ENCODE measurements around the gene NBPF1. TPM values are rescaled to one million over a fixed set of nuclear protein-coding genes. Genes with fewer than 3 reads are reported as not detected.
"Not testable (repeated sequence)": the region's sequence is repeated elsewhere in the genome, so short reads cannot be mapped to it uniquely, and the experiment has no call there.

The NBPF1 gene
- 4.0 and 4.1 TPM in 2 replicates for total RNA-seq

DNA sequence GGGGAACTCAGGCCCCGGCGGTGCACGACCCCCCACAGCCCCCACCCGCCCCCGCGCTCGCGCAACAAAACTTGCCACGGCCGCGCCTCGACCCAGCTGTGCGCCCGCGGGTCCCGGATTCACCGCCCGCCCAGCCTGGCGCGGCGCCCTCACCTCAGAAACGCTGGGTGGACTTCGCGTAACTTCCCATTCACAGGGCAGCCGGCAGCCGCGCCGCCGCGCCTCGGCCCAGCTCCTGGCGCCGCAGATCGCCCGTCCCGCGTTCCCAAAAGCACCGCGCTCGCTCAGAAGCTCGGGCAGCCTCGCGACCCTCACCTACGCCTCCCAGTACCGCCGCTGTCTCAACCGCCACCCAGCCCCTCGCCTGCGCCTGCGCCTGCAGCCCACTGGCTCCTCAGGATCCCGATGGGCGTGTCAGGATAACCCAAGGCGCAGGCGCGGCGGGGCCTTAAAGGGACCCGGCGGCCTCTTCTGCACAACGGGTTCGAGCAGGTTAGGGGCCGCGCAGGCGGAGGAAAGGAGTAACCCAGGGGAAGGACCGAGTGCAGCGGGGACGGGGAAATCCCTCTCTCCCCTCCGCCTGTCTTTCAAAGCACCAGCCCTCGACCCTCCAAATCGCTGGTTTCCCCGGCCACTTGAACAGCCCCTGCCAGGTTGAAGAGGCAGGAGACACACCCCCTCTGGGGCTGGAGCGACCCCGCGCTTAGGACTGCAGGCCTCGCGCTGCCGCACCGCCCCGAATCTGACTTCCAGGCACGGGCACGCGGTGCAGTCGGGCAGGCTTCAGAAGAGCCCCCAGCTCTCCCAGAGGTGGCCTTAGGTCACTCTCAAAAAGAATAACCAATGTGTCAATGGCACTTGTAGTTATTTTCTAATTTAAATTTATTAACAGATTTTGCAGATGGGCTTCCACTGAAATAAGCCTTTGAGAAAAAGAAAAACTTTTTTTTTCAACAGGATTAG, at the start of gene NBPF1:
NBPF1 (minus strand) TSS at position 380 of the 963 bp plus-strand sequence.
- intact Hi-C loops (cut with micrococcal nuclease) = loop anchor here (2.0 kb wide), 1 partner anchor 31 kb away; no protein-coding TSS in a partner anchor

DNA sequence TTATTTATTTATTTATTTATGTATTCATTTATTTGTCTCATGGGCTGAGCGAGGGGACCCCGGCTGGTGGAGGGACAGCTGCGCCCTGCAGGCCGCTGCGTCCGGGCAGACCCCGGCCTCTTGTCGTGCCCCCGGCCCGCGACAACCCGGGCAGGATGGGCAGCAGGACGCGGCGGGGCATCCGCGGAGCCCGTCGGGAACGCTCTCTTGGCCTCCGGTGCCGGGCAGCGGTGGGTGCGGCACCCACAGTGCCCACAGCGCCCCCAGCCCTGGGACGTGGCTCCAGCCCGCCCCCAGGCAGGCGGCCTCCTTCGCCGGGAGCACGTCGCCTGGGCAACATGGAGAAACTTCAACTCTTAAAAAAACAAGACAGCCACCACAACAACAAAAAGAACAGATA, 44.9 kb upstream of the NBPF1 start:
- intact Hi-C loops (cut with micrococcal nuclease) = not testable (repeated sequence)

DNA sequence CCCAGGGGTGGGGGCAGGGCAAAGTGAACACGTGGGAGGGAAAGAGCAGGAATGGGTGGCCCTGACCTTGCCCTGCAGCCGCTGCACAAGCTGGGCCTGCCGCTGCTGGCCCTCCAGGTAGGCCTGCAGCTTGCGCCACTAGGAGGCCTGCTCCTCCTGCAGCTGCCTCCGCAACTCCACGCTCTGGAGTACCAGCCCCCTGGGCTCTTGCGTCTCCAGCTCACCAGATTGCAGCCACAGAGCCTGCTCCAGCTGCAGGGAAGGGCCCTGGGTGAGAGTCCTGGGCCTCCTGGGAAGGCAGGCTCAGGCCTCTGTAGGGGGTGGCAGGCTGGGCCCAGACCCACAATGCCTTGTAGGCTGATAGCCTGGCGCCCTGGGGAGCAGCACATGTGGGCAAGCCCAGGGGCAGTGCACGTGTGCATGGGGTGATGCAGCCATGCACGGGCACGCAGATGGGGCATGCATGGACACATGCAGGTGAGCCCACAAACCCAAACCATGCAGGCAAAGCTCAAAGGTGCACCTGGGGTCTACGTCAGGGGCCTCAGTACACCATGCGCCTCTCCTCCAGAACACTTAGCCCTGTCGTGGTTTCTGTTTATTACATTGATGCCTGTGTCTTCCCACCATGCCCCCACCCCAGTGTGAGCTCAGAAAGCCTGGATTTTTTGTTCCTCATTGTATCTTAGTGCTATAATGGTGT, 43.8 kb upstream of the NBPF1 start:
- intact Hi-C loops (cut with micrococcal nuclease) = not testable (repeated sequence)

GRCh38 chr1:16656574-16656973, 43.2 kb upstream of the NBPF1 start:
- intact Hi-C loops (cut with micrococcal nuclease) = not testable (repeated sequence)

DNA sequence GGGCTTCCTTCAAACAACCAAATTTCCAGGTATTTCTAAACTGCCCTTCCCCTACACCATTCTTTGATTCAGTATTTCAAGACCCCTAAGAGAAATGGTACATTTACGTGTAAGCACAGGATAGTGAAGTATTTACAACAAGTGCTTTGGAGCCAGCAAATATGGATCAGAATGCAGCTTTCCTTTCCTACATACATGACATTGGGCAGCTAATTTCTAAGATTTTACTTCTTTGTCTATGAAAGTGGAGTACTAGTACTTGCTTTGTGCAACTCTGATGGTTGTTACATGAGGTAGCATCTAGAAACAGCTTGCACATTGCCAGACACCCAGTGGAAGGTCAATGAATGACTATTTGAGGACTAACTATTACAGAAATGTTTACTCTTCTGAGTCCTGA, 38.2 kb upstream of the NBPF1 start:
- intact Hi-C loops (cut with micrococcal nuclease) = not testable (repeated sequence)

GRCh38 chr1:16649960-16650359, 36.6 kb upstream of the NBPF1 start:
- intact Hi-C loops (cut with micrococcal nuclease) = not testable (repeated sequence)

DNA sequence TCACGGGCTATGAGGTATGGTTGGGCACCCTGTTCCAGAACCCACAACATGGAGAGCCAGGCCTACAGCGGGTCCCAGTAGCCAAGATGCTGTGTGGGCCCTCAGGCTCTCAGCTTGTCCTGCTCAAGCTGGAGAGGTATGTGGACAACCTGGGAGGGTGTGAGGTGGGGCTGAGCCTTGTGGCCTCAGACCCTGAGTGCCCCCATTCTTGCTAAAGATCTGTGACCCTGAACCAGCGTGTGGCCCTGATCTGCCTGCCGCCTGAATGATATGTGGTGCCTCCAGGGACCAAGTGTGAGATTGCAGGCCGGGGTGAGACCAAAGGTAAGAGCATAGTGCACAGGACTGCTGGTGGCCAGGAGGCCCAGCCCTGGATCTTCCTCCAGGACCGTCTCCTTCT, 36.0 kb upstream of the NBPF1 start:
- intact Hi-C loops (cut with micrococcal nuclease) = not testable (repeated sequence)

GRCh38 chr1:16648756-16649155, 35.4 kb upstream of the NBPF1 start:
- intact Hi-C loops (cut with micrococcal nuclease) = not testable (repeated sequence)

DNA sequence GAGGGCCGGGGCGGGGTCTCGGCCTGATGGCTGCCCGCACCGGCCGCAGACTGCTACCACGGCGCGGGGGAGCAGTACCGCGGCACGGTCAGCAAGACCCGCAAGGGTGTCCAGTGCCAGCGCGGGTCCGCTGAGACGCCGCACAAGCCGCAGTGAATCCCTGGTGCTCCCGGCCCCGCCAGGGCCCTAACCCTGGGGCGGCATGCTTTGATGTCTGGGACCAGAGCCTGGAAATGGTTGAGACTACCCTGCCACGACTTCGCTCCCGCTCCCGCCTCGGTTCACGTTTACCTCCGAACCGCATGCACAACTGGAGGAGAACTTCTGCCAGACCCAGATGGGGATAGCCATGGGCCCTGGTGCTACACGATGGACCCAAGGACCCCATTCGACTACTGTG, 34.9 kb upstream of the NBPF1 start:
- intact Hi-C loops (cut with micrococcal nuclease) = not testable (repeated sequence)

DNA sequence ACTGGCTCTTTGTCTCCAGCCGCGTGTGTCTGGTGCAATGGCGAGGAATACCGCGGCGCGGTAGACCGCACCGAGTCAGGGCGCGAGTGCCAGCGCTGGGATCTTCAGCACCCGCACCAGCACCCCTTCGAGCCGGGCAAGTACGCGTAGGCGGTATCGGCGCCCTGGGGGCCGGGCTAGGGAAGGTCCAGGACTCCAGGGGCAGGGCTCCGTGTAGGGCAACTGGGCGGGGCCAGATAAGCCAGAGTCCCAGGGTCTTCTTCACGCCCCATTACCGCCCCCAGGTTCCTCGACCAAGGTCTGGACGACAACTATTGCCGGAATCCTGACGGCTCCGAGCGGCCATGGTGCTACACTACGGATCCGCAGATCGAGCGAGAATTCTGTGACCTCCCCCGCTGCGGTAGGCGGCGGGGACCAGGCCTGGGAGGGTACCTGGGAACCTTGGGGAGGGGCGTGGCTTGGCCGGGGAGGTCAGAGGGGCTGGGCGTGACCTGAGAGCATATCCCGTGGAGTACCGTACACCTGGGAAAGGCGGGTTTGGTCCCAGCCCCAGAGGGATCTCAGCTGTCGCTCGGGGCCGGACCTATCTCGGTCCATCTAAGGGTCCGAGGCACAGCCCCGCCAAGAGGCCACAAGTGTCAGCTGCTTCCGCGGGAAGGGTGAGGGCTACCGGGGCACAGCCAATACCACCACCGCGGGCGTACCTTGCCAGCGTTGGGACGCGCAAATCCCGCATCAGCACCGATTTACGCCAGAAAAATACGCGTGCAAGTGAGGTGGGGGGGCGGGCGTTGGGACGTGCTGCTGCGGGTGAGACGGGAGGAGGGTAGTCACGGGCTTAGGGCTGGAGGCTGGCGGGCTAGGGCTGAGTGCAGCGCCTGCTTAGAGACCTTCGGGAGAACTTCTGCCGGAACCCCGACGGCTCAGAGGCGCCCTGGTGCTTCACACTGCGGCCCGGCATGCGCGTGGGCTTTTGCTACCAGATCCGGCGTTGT, 34.1 kb upstream of the NBPF1 start:
- intact Hi-C loops (cut with micrococcal nuclease) = not testable (repeated sequence)

- intact Hi-C loops (cut with micrococcal nuclease) = not testable (repeated sequence)
Observed at GRCh38 chr1:16646716-16647115, 33.4 kb upstream of the NBPF1 start.

DNA sequence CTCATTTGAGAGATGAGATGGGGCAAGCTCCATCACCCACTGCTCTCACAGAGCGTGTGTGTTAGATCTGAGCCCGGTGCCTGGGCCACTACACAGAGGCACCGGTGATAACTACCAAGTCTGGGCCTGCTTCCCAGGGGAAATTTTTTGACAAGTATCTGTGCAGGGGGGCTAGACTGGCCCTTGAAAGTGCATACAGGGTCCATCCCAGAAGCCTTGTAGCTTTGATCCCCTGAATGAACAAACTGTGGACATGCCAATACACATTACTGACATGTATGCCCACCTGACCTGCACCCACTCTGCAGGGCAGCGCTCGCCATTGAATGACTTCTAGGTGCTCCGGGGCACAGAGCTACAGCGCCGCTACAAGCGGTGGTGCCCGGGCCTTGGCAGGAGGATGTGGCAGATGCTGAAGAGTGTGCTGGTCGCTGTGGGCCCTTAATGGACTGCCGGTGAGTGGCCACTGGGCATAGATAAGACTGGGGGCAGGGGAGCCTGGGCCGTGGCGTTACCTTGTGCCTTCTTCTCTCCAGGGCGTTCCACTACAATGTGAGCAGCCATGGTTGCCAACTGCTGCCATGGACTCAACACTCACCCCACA, 32.8 kb upstream of the NBPF1 start:
- intact Hi-C loops (cut with micrococcal nuclease) = not testable (repeated sequence)

GRCh38 chr1:16645271-16646060, 32.1 kb upstream of the NBPF1 start:
- intact Hi-C loops (cut with micrococcal nuclease) = loop anchor here (2.0 kb wide), 1 partner anchor 33 kb away; the partner anchor contains the start of gene NBPF1

DNA sequence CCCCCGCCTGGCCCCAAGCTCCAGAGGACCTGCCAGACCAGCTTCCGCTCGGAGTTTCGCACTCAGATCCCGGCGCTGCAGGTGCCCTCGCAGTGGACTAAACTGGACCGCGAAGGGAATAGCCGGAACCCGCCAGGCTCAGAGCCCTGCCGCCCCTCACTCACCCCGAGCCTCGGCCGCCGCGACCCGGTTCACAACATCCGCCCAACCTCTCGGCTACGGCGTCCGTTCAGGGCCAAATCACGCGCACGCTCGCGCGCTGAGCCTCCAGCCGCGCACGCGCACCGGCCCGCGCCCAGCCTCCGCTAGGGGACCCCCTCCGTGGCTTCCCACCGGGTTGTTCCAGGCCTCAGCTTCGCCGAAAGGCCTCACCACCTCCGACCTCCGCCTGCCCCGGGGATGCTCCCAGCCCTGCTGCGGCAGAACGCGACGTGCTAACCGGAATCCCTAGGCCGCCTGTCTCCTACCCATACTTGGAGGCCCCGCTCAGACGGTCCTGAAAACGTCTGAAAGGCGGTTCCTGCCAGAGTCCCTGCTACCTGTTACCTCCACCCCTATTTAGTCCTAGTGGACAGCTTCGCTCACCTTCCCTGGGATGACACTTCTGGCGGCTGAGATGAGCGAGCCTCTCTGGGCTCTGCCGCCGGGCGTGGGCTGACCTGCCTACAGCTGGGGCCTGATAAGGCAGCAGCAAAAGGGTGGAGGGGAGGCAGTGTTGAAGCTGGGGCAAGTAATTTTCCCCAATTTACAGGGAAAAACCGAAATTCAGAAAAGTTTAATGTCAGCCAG, 31.3 kb upstream of the NBPF1 start:
- intact Hi-C loops (cut with micrococcal nuclease) = loop anchor here (2.0 kb wide), 1 partner anchor 32 kb away; the partner anchor contains the start of gene NBPF1

DNA sequence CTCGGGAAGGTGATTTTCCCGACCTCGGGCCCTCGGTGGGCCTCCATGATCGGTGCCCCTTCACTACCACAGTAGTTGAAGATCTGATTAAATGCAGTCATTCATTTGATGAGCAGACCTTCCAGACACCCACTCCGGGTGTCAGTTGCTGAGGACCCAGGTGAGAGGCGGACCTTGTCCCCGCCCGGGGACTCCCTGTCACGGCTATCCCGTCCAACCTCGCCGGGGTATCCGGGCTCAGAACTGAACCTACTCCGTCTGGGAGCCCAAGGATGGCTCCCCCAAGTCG, 30.8 kb upstream of the NBPF1 start:
- intact Hi-C loops (cut with micrococcal nuclease) = loop anchor here (2.0 kb wide), 1 partner anchor 31 kb away; the partner anchor contains the start of gene NBPF1

GRCh38 chr1:16643476-16644192, 30.3 kb upstream of the NBPF1 start:
- intact Hi-C loops (cut with micrococcal nuclease) = loop anchor here (2.0 kb wide), 1 partner anchor 31 kb away; the partner anchor contains the start of gene NBPF1

GRCh38 chr1:16643001-16643411, 29.6 kb upstream of the NBPF1 start:
- intact Hi-C loops (cut with micrococcal nuclease) = not testable (repeated sequence)

Data from T-helper 2 cell treated with Interferon-gamma antibody and Interleukin-4, amounts not matched to agents 100 ng/mL and 5 ng/mL, for 36 hours (primary cell).